SH-SY5Y (cell line): ENCODE results near the gene ULK4.

Experiments
- GATA2 ChIP-seq: IDR thresholded peaks from 2 replicates; pipeline ENCODE4 v1.6.1; 2011; ENCODE audit warnings: mild to moderate bottlenecking, low read depth, low read length
- GATA3 ChIP-seq: IDR thresholded peaks from 2 replicates; pipeline ENCODE4 v1.6.1; 2011; ENCODE audit warnings: low read depth, mild to moderate bottlenecking, low read length, moderate library complexity

DNA sequence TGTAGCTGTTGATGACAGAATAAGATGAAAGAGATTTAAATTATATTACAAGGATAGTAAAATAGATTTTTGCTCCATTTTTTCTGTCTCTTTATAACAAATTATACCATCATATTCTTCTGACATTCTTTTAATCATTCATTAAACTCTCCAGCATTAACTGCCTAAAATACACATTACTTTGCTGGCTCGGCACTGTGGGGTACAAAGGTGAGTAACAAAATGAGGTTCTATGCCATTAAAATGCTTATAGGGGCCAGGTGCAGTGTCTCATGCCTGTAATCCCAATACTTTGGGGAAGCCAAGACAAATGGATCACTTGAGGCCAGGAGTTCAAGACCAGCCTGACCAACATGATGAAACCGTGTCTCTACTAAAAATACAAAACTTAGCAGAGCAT, 81.5 kb downstream of the ULK4 start:
- TF ChIP-seq GATA3: no peak
- TF ChIP-seq GATA2: no peak
